ENCODE measurements around the gene PAN3.

DNA sequence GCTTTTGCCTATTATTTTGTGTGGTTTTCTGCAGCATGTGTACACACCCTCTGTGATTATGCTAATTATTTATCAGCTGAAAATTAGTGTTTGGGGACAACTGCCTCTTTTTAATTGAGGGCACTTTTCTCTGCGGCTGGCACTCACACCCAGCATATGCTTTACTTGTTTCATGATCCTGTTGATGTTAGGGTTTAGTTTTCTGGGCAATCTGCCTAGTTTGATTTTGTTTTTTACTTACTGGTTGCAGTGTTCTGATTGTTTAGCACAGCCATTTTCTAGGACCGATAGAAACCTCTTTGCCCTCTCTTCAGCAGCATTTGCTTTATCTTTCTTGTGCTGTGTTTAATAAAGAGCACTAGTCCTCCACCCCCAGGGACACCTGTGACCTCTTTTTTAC is 161.6 kb downstream of the PAN3 start:
- TF ChIP-seq POLR2A (IDR thresholded peaks at IDR 0.05; ENCODE audit: low read length) (no peak), GATA1 (IDR thresholded peaks at IDR 0.05; ENCODE audit: low read depth, low read length) (no peak)
